Keratinocyte (primary cell): ENCODE results near the gene LANCL1.

ENCODE experiments used
- CTCF ChIP-seq, 3 experiments: IDR thresholded peaks in 1 of 3; conservative IDR thresholded peaks in 1 of 3; optimal IDR thresholded peaks in 1 of 3; 2 replicates in 2 of 3; 3 replicates in 1 of 3; pipeline versions ENCODE3 to v1.5.1; 2011; ENCODE audit warnings: low read length in 3 of 3, mild to moderate bottlenecking in 3 of 3, moderate library complexity in 2 of 3, control low read depth in 1 of 3, inconsistent platforms in 1 of 3; ENCODE audit not compliant: insufficient read depth in 2 of 3; ENCODE audit errors: extremely low read depth in 1 of 3
- EZH2 ChIP-seq: IDR thresholded peaks from one replicate; pipeline ENCODE4 v1.6.1; 2012; ENCODE audit warnings: inconsistent platforms, mild to moderate bottlenecking, low read length, moderate library complexity

- TF ChIP-seq CTCF (optimal IDR thresholded peaks at IDR 0.05 in 1 of 3, IDR thresholded peaks at IDR 0.05 in 1 of 3, conservative IDR thresholded peaks at IDR 0.05 in 1 of 3; ENCODE audit: extremely low read depth in 1 of 3, insufficient read depth in 2 of 3, low read length in 3 of 3) (no peak), EZH2 (no peak)
These were observed 27.2 kb upstream of the LANCL1 start for GRCh38 chr2:210503725-210504191.
